AG09319 (cell line): Measurements from ENCODE around the gene CT45A1.
"Not testable (repeated sequence)": the region's sequence is repeated elsewhere in the genome, so short reads cannot be mapped to it uniquely, and the experiment has no call there.

Experiments
- DNase-seq: peaks from one replicate; pipeline ENCODE4 v3.0.0-alpha.2; 2010; ENCODE audit warnings: low read depth; ENCODE audit errors: extremely low read depth
- CTCF ChIP-seq: IDR thresholded peaks from 2 replicates; pipeline ENCODE4 v1.5.1; 2011; ENCODE audit warnings: low read depth, mild to moderate bottlenecking, inconsistent platforms, low read length, moderate library complexity

The CT45A1 gene

GRCh38 chrX:135737366-135738071 lies 24.1 kb downstream of the CT45A1 start:
- no peak for TF ChIP-seq CTCF
- no peak for DNase-seq

GRCh38 chrX:135740681-135741149 lies 27.3 kb downstream of the CT45A1 start:
- no peak for DNase-seq
- TF ChIP-seq CTCF, result peak; percentile 31

- TF ChIP-seq CTCF, result no peak
- DNase-seq, result no peak
Measured at GRCh38 chrX:135741192-135741715, 27.8 kb downstream of the CT45A1 start.

GRCh38 chrX:135744739-135745138 lies 31.3 kb downstream of the CT45A1 start:
- DNase-seq, result not testable (repeated sequence)

GRCh38 chrX:135768091-135768490 lies 54.7 kb downstream of the CT45A1 start, which contains the start of gene CT45A3:
TSS of gene CT45A3 (minus strand) at chrX:135768191. CDS start at chrX:135764444, 3,747 bp downstream.
- not testable (repeated sequence) for DNase-seq
